HG02678 (cell line): ENCODE measurements around the gene JPT1.
A peak's percentile ranks its signal among the peaks of the same experiment; 100 is the strongest.
"Not testable (repeated sequence)": the region's sequence is repeated elsewhere in the genome, so short reads cannot be mapped to it uniquely, and the experiment has no call there.

Source experiments
- ATAC-seq: cut with Tn5 transposase; IDR thresholded peaks from one replicate; pipeline ENCODE4 v1.9.1; 2021; ENCODE audit warnings: mild to moderate bottlenecking, moderate library complexity; ENCODE audit not compliant: unreplicated experiment

JPT1 gene

DNA sequence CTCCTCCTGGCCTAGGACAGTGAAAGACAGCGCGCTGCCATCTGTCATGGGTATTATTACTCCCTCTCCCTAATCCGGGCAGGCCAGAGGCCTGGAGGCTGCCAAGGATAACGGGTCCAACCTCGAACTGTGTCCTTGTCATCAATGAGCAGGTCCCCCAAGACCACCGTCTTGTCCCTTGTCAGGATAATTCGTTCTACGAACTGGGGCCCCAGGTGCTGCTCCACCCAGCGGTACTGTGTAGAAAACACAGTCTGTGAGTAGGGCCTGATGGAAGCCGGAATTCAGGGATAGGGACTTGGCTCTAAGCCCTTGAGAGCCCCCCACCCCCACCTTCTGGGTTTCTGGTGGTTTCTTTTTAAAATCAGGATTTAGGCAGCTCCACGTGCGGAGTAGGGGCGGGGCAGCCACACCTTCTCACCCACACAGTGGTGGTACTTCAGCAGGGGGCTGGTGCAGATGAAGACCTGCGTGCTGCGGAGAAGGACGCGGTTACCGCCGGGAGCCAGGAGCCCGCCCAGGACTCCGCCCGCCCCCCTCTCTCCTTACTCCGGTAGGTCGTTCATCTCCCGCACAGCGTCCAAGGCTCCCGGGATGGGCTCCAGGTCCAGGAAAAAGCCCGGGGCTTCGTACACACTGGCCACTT is 23.6 kb downstream of the JPT1 start:
- ATAC-seq, result no peak

DNA sequence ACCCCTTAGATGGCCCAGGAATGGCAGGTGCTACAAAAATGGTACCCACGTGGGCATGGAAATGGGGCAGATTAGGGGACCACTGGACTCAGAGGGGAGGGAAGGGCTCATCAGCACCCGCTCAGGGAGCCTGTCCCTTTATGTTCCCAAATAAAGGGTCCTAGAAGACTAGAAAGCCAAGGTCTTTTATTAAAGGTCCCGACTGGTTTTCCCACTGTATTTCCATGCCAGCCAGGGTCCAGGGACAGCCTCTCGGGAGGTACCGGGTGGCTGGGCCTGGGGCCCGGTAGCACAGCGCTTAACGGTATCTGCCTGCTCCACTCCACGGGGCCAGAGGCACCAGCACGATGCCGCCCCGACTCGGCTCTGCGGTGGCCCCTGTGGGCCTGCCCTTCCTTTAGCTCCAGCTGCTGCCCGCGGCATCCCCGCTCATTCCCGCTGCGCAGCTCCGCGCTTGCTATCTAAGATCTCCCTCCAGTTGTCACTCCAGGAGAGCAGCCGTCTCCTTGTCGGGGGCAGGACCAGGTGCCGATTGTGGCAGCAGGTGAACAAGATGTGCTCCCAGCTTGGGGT is 24.2 kb downstream of the JPT1 start:
- no peak for ATAC-seq

DNA sequence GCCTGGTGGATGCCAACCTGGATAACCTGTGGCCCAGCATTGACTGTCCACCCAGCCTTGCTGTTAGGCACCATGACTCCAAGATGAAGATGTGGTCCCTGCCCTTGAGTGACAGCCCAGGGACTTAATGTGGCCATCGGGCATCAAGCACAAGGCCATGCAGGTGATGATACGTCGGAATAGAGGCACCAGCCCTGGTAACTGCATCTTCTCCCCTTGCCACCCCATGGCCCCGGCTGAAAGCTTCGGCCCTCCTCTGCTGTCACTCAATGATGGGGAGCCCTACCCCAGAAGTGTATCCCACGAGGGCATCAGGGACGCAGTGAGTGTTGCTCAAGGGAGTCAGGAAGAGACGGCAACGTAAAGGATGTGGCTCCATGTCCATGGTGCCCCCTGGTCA is 24.7 kb downstream of the JPT1 start:
- no peak for ATAC-seq

DNA sequence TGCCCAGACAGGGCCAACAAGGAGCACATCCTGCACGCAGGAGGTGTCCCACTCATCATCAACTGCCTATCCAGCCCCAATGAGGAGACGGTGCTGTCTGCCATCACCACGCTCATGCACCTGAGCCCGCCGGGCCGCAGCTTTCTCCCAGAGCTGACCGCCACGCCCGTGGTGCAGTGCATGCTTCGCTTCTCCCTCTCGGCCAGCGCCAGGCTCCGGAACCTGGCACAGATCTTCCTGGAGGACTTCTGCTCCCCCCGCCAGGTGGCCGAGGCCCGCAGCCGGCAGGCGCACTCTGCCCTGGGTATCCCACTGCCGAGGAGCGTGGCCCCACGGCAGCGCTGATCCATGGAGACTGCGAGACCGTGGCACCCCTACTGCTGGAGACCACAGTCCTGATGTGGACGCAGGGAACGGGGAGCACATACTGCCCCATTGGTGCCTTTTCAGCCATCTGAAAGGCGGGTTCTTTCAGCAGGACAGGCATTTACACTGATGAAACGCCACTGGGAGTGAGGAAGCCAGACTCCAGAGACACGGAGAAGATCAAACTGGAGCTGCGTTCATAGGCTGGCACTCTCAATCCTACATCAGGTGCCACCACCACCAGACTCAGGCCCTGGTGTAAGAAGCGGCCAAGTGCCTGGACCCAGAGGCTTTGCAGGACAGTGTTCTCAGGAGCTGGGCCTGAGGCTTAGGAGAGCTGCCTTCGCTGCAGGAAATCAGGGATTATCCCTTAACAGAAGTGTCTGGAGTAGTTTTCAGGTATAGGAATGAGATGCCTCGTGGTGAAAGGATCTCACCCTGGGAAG is 25.4 kb downstream of the JPT1 start:
- no peak for ATAC-seq

DNA sequence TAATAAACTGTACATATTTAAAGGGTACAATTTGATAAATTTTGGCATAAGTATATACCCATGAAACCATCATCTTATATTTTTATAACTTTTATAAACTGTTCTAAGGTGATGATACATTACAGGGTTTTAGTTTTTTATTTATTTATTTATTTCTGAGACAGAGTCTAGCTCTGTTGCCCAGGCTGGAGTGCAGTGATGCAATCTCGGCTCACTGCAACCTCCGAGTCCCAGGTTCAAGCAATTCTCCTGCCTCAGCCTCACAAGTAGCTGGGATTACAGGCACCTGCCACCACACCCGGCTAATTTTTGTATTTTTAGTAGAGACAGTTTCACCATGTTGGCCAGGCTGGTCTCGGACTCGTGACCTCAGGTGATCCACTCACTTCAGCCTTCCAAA is 26.4 kb downstream of the JPT1 start:
- ATAC-seq, result not testable (repeated sequence)

DNA sequence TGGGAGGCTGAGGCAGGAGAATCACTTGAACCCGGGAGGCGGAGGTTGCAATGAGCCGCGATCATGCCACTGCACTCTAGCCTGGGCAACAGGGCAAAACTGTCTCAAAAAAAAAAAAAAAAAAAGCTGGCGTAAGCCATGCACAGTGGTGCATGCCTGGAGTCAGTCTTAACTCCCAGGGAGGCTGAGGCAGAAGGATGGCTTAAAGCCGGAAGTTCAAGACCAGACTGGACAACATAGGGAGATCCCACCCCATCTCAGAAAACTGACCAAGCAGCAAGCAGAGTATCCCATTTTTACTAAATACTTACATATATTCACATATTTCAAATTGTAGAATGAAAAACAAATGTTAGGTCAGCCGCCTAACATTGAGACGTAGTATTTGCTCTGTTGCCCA is 27.4 kb downstream of the JPT1 start:
- ATAC-seq, result no peak

DNA sequence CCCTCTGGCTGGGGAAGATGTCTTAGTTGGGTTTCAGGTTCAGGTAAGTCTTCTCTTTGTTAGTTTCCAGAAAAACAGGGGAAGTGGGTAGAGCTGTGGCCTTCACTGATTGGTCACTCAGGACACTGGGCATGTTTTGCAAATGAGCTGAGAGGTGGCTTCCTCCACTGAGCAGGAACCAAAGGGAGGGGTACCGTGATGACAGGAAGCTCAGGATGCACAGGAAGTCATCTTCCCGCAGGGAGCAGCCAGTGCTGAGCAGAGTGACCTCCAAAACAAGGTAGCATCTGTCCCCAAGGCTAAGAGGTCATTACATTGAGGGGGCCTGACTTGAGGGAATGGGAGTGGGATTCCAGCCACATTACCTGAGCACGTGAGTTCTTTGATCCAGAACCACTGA is 28.3 kb downstream of the JPT1 start:
- ATAC-seq, result no peak

DNA sequence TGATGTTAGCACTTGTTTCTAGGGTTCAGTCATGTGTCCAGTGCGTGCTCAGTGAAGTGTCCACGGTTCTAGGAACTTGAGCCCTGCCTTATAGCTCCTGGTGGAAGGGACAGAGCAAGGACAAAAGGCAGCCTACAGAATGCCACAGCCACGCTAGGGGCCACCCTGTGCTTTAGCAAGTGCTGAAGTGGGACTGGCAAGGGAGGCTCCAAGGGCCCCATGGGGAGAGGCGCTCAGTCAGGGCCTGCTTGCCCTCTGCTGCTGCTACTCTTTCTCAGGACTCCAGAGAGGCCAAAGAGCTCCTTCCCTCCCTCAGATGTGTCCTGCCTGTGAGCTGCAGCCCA is 29.5 kb downstream of the JPT1 start:
- no peak for ATAC-seq

DNA sequence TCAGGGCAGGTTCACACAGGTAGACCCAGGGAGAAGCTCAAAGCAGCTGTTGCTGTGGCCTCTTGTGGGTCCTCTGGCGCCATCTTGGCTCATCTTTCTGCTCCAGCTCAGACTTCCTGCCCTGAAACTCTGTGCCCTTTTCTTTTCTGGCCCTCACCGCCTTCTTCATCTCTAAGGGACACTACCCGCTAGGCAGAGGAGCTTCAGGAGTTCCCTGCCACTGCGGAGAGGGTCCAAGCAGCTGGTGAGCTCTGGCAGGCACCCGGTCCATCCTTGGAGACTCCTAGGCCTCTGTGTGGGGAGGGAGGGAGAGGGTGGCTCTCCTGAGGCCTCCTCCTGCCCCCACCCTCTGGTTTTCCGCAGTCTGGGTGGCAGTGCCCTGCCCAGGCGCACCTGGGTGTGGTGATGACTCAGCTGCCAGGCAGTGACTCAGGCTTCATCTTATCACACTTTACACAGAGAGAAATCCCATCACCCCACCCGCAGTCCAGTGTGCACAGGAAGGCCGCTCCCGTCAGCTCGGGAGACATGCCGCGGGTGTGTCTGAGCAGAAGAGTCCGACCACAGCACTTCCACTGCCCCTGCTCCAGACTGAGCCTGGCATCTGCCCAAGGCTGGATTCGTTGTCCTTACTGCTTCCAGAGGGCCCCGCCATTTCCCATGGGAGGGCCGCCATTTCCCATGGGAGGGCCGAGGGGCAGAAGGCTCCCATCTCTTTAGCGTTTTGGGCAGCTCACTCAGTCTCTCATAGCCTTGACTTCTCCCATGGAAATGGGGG is 30.1 kb downstream of the JPT1 start:
- ATAC-seq, result no peak

DNA sequence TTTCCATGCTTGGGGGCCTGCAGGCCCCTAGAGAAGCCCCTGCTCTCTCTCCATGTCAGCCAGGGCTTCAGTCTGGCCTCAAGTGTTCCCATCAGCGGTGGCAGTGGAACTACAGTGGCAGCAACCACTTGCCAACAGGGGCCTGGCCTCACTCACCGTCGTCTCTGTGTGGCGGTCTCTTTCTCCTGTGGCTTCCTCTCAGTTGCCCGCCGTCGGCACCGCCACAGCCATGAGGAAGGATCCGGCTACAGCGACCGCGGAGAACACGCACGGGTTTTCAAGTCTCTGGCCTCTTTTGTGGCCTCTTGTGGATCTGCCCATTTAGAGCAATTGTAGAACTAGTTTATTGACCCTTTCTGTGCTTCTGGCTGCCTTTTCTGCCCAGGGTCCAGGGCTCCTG is 36.0 kb downstream of the JPT1 start:
- no peak for ATAC-seq

DNA sequence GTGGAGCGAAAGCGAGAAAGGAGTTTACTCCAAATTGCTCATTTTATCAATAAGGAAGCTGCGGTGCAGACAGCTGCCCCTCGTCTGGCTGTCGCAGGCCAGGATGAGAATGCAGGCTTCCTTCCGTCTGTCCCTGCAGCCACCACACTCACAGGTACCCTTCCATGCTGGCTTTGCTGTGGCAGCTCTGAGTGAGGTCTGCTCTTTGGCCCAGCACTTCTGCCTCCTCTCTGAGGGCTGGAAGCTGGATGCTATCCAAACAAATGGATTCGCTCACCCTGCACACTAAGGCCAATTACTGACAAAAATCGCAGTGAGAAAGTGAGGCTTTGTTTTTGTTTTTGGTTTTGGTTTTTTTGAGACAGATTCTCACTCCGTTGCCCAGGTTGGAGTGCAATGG is 37.6 kb downstream of the JPT1 start:
- ATAC-seq, result no peak

DNA sequence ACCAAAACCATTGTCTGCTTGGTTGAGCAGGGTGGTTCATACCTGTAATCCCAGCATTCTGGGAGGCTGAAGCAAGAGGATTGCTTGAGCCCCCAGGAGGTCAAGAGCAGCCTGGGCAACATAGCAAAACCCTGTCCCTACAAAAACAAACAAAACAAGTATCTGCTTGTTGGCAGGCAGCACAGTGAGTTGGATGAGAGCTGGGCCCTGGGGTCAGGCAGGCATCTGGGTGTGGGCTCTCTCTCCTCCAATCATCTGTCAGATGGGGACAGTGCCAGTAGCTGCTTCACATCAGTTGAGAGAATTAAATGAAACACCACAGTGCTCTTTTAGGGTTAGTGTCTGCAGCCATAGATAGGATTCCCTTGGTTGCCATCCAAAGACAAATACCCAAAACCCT is 38.8 kb downstream of the JPT1 start:
- no peak for ATAC-seq

DNA sequence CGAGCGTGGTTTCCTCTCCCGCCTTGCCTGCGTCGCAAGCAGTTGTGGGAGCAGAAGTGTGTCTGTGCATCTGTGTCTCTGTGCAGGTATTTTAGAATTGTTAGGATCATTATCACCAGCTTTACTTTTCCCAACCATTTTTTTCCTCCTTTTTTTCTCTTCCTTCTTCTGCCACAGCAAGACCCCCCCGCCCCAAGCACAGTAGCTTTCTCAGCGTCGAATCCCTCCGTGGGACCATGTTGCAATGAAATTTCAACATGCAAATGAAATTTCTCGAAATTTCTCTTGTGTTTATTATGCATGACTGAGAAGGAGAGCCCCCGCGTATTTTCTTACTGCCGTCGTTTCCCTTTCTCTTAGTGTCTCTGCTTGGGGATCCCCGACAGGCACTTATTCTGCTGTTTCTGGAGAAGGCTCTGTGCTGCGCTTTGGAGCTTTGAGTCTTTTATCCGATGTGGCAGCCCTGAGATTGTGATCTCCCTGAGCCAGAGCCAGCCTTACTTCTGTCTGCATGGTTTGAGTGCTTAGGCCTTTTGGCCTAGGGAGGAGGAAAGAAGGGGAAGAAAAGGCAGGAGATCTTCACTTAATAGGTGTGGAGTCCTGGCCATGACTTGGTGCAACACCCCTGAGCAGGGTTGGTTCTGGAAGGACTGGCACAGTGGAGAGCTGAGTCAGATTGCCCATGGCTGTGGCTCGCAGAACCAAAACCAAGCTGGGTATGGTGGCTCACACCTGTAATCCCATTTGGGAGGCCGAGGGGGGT is 39.6 kb downstream of the JPT1 start:
- no peak for ATAC-seq

DNA sequence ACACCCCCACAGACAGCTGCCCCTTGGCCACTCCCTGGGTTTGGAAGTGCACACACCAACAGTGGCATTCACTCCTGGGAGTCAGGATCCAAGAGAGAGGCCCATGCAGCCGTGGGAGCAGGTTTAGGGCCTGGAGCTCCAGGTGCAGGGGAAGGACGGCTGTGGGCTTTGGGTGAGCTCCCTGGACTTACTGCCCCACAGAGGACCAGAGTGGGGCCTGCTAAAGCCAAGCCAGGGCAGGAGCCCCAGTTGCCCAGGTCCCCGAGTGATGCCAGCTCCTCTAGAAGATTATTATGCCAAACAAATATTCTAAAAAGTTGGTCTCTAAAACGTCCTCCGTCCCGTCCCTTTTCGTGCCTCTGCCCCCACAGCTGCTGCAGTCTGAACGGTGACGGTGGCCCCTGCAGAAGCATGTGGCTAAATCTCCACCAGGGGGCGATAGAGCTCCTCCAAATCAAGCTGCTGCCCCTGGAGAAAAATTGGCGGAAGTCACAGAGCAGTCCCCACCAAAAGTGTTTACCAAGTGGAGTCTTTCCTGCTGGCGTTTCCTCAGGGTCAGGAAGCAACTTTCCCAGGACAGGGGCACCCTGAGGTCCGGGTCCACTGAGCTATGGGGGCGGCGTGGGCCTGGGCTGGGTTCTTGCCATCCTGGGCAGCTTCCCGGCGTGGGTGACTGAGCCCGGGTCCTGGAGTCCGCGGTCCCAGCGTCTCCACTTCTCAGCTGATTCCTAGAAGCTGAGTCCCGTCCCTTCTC is 40.3 kb downstream of the JPT1 start:
- ATAC-seq, result peak; percentile 41

DNA sequence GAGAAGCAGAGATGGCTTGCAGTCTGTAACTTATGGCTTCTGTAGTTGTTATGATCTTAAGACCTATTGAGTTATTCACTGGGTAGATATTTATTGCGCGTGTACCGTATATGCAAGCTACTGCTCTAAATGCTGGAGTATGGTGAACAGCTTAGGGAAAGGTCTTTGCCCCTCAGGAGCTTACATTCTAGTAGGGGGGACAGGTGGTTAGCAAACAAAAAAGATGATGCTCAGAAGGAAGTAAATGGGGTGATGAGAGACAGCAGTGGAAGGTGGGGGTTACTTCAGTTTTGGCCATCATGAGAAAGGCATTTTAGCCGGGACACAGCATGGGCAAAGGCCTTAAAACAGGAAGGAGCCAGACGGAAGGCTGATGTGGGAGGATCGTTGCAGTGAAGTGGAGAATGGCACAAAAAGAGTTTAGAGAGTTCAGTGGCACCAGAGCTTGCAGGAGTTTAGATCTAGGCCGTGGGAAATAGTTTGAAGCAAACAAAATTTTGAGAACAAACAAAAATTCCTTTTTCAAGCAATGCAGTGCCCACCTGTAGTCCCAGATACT is 42.5 kb downstream of the JPT1 start:
- no peak for ATAC-seq

DNA sequence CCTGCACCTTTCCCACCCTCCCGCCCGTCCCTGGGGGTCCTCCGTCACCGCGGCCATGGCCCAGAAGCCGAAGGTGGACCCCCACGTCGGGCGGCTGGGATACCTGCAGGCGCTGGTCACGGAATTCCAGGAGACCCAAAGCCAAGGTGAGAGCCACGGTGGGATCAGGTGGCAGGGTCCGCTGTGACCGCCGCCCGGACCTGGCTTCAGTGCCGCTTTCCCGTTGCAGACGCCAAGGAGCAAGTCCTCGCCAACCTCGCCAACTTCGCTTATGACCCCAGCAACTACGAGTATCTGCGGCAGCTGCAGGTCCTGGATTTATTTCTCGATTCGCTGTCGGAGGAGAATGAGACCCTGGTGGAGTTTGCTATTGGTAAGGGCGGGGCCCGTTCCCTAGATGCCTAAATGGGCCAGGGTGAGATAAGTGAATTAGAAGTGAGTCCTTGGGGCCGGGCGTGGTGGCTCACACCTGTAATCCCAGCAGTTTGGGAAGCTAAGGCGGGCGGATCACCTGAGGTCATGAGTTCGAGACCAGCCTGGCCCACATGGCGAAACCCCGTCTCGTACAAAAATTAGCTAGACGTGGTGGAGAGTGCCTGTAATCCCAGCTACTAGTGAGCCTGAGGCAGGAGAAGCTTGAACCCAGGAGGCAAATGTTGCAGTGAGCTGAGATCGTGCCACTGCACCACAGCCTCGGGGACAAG is 43.9 kb downstream of the JPT1 start:
- ATAC-seq, result no peak

DNA sequence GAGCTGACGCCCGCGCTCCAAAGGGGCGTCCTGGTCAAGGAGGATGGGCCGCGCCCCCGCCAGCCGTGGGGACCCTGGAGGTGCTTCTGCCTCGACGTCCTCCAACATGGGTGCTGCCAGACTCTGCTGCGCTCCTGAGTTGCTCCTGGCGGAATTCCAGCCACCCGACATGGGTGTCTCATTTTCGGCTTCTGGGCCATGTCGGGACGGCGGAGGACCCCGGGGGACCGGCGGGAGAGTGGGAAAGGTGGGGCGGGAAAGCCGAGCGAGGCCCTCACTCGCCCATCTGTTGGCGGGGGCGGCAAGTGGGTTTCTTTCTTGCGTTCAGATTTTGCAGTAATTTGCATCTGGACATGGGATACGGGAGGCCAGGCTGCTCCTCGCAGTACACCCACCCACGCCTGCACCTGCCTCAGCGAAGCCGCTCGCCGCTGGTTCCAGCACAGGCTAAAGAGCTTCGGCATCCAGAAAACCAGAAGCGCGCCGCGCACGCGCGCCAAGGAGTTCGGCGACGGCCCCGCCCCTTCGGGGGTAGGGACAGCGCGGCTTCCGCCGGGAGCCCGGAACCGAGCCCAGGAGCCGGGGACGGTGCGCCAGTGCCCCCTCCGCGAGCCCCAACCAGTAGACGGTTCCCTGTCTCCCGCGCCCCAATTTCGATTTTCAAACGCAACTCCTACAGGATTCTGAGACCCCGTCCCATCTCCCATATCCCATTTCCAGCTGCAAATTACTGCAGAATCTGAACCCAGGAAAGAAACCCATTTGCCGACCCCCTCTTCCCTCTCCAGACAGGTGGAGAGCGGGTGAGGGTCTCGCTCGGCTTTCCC is 44.7 kb downstream of the JPT1 start, which contains the start of gene ARMC7:
TSS of gene ARMC7 (plus strand) at position 563 of the 827 bp plus-strand sequence. CDS start 320 bp downstream, outside the sequence.
- peak; percentile 75 for ATAC-seq

DNA sequence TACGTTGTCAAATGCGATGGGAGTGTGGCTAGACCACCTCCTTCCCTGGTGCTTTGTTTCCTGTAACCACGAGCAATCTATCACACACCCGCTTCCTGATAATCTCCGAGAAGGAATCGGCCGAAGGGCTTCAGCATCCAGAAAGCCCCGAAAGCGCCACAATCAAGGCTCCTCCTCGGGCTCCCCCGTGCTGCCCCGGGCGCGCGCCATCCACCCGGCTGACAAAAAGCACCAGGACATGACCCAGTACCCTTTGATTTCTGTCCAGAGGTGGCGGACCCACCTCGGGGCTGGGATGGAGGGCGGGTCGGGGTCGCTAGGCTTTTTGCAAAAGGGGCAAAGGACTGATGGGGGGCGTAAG is 45.3 kb downstream of the JPT1 start:
- ATAC-seq, result no peak
